ENCODE data around the gene SFRP2.
A peak's percentile ranks its signal among the peaks of the same experiment; 100 is the strongest.

The SFRP2 gene

DNA sequence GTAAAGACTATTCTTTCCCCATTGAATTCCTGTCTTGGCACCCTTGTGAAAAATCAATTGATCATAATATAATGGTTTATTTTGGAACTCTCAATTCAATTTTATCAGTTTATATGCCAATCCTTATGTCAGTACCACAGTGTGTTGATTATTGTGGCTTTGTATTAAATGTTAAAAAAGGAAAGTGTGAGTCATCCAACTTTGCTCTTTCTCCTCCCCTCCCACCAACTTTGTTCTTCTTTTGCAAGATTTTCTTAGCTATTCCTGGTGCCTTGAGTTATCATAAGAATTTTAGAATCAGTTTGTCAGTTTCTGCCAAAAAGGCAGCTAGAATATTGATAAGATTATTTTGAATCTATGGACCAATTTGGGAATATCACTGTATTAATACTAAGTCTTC, 17.8 kb downstream of the SFRP2 start:
- no peak for DNase-seq (ENCODE audit: low spot score)

DNA sequence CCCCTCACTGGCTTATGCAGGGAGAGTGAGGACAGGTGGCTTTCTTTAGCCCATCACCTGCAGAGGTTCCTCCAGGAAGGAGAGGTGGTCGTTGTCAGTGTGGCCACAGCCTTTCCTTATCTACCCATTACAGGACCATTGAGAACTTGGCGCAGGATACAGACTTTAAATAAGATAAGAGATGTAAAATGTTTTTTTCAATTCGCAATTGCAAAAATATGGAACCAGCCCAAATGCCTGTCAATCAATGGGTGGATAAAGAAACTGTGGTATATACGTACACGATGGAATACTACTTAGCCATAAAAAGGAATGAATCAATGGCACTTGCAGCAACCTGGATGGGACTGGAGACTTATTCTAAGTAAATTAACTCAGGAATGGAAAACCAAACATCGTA, 22.1 kb downstream of the SFRP2 start:
- DNase-seq (ENCODE audit: low spot score) = no peak

DNA sequence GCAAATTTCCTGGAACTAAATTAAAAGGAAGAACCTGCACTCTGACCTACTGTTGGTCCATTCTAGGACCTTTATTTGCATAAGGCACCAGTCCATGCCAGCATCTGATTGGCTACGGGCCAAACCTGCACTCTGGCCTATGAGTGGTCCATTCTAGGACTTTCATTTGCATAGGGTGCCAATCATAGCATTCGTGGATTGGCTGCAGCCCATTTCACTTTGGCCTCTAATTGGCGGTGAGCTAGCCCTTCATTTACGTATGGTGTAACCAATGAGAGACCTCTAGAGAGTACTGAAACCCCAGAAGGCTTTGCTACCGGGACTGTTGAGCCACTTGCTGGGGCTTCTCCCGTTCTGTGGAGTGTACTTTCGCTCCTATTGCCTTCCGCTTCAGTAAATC, 23.0 kb downstream of the SFRP2 start:
- no peak for DNase-seq (ENCODE audit: low spot score)

DNA sequence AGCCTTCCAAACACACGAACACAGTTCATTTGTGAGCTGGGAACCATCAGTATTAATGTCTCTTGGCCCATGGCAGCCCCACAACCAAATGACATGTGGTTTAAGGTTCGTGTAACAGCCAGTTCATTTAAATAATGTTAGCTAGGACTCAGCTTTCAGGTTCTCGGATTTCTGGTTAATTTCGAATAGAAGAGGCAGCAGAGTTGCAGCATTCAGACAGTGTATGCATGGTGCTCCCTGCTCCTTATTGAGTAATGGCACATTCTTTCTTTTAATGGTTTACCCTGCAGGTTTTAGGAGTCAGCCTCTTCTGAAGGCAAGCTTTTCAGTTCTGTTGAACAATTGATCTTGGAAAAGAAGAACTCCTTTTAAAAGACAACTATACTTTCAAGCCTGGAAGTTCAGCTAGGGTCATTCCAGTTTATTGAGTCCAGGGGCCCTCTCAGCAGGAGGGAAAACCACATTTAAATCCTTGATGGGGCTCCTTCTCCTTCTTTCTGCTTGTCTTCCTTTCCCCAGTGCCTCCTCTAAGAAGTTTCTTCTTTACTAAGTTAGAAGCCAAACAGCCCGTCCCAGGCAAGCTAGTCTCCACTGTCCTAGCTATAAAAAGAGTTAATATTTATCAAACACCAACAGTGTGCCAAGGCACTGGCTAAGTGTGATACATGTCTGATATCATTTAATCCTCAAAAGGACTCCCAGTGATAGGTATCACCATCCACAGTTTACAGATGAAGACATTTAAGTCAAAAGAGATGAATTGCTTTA, 24.1 kb downstream of the SFRP2 start:
- no peak for DNase-seq (ENCODE audit: low spot score)

DNA sequence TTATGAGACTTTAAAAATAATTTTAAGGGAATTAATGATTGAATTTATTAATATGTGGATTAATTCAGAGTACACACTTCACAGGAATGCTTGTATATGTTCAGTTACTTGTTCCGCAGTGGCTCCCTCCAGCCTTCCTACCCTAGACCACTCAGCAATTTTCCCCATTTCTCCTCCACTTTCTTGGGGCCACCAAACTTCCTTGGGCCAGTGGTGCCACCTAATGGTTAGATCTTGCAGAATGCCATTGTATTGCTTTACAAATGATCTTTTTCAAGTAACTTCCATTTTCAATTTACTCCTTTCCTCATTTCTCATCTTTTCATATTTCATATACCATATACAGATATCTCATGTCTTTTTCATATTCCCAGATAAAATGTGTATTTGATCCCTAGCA, 25.5 kb downstream of the SFRP2 start:
- DNase-seq (ENCODE audit: low spot score) = no peak

DNA sequence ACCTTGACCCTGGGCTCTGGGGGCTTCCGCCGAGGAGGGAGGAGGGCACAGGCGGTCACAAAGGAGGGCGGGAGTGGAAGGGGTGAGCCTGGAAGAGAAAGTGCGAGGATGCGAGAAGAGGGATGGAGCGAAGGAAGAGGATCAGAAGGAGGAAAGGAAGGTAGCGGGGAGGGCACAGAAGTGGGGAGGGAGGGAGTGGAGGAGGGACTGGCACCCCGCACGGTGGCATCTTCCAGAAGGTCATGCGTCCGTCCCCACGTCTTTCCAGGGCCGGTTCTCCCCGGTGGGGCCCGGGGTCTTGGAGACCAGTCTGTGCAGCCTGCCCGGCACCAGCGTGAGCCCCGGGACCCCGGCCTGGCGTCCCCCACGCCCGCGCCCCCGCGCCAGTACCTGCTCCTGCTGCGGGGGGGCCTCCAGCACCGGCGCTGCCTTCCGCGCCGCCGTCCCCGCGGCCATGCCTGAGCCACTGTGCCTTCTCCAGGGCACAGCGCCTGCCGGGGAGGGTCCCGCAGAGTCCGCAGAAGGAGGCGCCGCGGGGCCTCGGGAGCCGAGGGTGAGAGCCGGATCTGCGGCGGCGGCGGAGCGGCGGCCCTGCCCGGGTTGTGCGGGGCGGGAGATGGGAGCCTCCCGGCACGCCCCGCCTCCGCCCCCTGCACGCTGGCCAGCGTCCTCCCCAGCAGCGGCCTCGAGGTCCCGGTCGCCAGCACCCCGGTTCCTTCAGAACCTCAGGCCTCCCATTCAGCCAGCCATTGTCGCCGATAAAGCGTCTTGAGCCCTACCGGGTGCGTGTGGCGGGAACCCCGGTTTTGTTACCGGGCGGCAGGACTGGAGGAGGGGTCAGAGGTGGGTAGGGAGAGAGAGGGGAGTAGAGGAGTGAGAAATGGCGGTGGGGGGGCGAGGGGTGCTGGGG, 29.2 kb downstream of the SFRP2 start, which contains the start of gene RNF175:
Gene RNF175, minus strand, starts transcription at position 618 of the 910 bp plus-strand sequence. Its CDS starts 162 bp downstream, at position 456.
- peak; percentile 68 for DNase-seq (ENCODE audit: low spot score)

DNA sequence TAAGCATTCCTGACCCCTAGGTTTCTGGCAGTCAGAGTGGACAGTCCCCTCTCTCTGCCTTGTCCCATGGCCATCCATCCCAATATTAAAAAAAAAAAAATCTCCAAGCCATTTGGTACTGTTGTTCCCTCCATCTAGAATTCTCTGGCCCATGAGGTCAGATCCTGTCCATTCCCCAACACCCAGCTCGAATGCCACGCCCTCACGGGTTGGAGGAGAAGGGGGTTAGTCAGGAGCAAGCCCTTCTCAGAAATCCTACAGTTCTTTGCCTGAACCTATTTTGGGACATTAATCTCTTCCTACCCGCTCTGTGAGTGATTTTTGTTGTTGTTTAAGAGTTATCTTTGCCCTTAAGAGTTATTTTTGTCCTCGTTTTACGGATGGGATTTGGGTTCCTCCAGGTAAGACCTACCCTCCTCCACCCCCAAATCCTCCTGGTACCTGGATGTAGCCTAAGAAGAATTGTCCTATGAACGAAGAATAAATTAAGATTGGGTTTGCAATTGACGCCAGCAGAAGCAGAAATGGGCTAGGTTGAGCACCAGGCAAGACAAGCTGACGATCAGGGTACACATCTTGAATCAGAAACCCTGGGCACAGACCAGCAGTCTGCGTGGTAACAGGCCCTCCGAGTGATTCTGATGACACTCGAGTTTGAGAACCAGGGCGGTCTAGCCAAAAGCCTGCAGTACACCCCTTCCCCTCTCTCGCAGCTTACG, 30.0 kb downstream of the SFRP2 start:
- peak; percentile 33 for DNase-seq (ENCODE audit: low spot score)

DNA sequence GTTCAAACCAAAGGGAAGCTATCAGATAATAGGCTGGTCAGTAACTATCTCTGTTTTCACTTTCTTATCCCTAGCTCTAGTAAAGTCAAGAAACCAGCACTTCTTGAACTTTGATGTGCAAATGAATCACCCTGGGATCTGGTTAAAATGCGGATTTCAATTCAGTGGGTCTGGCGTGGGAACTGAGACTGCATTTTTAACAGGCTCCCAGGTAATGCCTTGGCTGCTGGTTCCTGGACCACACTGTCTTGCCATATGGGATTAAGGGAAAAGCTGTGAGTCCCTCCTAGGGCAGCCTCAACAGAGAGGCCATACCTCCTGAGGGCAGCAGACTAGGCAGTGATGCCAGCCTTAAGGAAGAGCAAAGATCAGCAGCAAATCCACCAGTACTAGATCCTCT, 30.7 kb downstream of the SFRP2 start:
- no peak for DNase-seq (ENCODE audit: low spot score)

DNA sequence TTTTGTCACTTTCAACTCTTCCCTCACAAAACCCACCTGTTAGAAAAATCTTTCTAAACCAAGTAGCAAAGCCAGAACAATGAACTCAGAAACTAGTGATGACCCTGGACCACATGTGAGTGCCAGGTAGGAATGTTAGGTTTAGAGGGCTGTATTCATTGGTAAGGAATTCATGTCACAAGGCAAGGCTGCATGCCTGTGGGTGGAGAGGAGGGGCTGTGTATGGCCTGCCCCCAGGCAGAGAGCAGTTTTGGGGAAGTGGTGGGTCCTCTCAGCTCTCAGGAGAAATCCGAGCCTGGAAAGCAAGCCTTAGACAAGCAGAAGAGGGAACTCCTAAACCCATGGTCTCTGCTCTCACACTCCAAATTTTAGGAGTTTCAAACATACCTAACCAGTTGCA, 31.5 kb downstream of the SFRP2 start:
- no peak for DNase-seq (ENCODE audit: low spot score)

DNA sequence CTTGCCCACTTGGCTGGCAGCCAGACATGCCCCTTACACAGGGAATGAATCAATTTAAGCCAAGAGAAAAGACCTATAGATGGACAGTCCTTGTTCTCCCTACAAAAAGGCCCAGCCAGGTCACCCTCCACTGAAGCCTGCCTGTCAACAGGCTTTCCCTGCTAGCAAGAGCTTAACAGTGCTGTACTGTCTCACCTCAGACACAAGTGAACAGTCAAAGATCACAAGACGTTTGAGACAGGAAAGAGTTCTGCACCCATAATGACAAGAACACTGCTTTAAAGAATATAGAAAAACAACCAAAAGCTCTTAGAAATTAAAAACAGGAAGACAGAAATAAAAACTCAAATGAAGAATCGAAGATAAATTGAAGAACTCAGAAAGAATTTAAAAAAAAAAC, 33.7 kb downstream of the SFRP2 start:
- no peak for DNase-seq (ENCODE audit: low spot score)

DNA sequence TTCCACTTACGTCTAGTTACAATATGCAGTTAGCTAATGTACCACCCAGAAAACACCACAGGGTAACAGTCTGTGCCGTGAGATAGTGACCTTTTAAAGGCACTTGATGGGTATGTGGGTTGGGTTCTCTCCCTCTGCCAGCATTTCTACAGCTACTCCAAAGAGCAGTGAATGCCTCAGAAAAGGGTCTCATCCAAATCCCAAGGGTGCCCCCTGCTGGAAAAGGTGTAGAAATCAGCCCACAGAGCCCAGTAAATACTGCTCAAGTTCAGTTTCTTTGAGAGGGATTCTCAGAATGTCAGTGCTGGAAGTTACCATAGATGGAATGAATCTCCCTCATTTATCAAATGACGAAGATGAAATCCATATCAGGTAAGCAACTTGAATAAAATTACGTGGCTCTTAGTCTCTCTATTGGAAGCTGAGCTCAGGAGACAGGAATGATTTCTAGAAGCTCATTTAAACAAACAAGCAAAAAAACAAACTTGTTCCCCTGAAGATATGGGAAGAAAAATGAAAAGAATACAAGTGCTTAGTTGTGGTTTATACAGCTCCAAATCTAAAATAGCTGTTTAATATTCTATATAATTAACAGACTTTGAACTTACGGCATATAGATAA, 38.6 kb downstream of the SFRP2 start:
- DNase-seq (ENCODE audit: low spot score) = peak; percentile 75

DNA sequence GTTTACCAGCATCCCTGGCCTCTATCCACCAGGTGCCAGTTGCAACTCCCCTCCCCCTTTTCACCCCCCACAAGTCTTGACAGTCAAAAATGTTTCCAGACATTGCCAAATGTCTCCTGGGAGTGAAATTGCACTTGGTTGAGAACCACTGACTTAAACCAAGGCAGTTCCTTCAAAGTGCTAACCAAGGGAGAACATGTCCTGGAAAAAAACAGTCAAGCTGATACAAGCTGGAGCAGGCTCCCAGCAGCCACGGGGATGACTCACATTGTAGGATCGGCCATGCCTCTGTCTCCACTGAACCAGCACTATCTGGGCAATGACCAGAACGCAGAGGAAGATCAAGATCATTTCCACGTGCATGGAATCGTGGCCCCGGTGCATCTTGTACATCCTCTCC, 40.5 kb downstream of the SFRP2 start:
- peak; percentile 86 for DNase-seq (ENCODE audit: low spot score)

DNA sequence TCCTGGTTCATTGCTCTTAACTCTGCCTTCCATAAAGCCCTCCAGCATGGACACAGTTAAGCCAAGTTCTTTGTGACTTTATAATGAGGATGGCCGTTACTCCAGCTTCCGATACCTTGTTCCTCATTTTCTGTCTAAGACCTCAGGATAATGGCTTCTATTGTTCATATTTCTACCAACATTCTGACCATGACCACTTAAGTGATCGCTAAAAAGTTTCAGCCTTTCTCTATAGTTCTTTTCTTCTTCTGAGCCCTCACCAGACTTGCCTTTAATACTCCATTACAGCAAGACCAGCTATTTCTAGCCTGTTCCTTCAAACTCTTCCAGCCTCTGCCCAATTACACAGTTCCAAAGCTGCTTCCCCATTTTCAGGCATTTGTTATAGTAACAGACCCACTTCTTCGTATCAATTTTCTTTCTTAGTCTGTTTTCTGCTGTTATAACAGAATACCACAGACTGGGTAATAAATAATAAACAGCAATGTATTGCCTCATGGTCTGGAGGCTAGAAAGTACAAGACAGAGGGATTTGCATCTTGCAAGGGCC, 41.4 kb downstream of the SFRP2 start:
- no peak for DNase-seq (ENCODE audit: low spot score)

DNA sequence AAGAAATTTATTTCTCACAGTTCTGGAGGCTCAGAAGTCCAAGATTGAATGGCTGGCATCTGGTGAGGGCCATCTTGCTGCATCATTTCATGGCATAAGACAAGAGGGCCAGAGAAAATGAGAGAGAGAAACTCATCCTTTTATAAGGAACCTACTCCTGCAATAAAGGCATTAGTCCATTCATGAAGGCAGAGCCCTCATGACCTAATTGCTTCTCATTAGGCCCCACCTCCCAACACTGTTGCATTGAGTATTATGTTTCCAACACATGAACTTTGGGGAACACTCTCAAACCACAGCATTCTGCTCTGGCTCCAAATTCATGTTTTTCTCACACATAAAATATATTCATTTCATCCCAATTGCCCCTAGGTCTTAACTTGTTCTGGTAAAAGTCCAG, 43.2 kb downstream of the SFRP2 start:
- no peak for DNase-seq (ENCODE audit: low spot score)

DNA sequence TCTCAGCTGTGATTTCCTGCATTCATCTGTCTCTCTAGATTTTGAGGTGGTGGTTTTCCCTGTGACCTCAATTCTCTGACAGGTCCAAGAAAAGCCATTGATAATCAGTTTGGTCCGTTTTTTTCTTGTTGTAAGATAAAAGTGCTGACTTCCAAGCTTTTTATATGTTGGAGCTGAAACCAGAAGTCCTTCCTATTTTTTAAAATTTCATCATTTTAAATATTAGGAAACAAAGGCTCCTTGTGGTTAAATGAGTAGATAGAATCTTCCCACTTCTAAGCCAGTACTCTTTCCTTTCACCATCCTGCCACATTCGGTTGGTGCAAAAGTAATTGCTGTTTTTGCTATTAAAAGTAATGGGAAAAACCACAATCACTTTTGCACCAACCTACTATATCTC, 47.3 kb downstream of the SFRP2 start:
- DNase-seq (ENCODE audit: low spot score) = no peak

DNA sequence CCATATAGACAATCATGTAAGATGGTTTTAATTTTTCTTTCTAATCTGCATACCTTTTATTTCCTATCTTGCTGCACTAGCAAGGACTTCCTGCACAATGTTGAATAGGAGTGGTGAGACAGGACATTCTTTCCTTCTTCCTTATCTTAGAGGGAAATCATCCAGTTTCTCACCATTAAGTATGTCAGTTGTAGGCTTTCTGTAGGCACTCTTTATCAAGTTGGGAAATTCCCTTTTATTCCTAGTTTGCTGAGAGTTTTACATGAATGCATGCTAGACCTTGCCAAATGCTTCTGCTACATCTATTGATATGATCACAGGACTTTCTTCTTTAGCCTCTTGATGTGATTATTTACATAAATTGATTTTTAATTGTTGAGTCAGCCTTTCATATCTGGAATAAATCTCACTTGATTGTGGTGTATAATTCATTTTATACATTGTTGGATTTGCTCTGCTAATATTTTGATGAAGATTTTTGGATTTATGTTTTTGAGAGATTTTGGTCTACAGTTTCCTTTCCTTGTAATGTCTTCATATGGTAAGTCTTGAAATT, 52.9 kb downstream of the SFRP2 start:
- no peak for DNase-seq (ENCODE audit: low spot score)

DNA sequence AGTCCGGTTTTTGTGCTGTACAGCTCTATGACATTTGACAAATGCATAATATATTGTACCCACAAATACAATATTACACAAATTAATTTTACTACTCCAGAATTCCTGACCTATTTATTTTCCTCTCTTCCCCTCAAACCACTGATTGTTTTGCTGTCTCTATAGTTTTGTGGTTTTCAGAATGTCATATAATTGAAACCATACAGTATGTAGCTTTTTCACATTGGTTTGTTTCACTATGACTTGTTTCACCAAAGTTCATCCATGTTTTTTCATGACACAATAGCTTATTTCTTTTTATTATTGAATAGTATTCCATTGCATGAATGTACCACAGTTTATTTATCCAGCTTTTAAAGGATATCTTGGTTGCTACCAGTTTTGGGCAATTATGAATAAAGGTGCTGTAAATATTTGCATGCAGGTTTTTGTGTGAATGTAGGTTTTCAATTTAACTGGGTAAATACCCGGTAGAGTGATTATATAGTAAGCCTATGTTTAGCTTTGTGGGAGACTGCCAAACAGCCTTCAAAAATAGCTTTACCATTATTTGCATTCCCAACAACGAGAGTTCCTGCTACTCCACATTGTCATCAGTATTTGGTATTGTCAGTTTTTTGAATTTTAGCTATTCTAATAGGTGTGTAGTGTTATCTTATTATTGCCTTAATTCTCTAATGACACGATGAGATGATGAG, 55.0 kb downstream of the SFRP2 start:
- DNase-seq (ENCODE audit: low spot score) = no peak

DNA sequence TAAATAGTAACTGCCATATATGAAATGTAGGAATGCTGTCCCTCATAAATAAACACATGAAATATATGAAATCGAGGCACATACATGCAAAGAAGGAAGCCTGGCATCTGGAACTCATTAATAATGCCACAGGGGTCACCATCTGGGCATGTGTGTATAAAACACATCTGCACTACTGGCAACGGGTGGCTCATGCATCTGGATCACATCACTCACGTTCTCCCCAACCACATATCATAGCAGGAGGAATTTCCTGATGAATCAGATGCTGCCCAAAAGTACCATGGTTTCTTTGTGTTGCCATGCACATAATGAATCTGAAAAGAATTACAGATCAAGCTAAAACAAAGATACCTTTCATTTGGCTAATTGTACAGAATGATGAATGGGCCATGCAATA, 57.6 kb downstream of the SFRP2 start:
- peak; percentile 80 for DNase-seq (ENCODE audit: low spot score)

Measured in AG20443 (cell line).